Kidney tubule cell (primary cell): ENCODE data around the gene CPNE7.
"Not testable (repeated sequence)": the region's sequence is repeated elsewhere in the genome, so short reads cannot be mapped to it uniquely, and the experiment has no call there.

Experiments used
- DNase-seq: peaks from one replicate; pipeline ENCODE4 v3.0.0-alpha.2; 2018; ENCODE audit warnings: low spot score

The CPNE7 gene

GRCh38 chr16:89565506-89566372, 9.8 kb upstream of the CPNE7 start:
- DNase-seq, result peak; percentile 80

- no peak for DNase-seq
Measured at GRCh38 chr16:89567656-89568594, 7.6 kb upstream of the CPNE7 start.

GRCh38 chr16:89569506-89570341, 5.8 kb upstream of the CPNE7 start:
- no peak for DNase-seq

- no peak for DNase-seq
Measured at GRCh38 chr16:89570342-89570923, 5.1 kb upstream of the CPNE7 start.

GRCh38 chr16:89570983-89571598, 4.5 kb upstream of the CPNE7 start:
- not testable (repeated sequence) for DNase-seq

- DNase-seq, result no peak
Measured at GRCh38 chr16:89571636-89572035, 3.9 kb upstream of the CPNE7 start.

GRCh38 chr16:89572073-89572484, 3.5 kb upstream of the CPNE7 start:
- no peak for DNase-seq

- no peak for DNase-seq
Measured at GRCh38 chr16:89572485-89573205, 2.9 kb upstream of the CPNE7 start.

GRCh38 chr16:89573826-89574680, 1.5 kb upstream of the CPNE7 start:
- DNase-seq, result no peak

- peak; percentile 68 for DNase-seq
Measured at GRCh38 chr16:89574681-89575246, 794 bp upstream of the CPNE7 start.

GRCh38 chr16:89576153-89577054, 846 bp downstream of the CPNE7 start:
- DNase-seq, result no peak

- no peak for DNase-seq
Measured at GRCh38 chr16:89577055-89577759, 1.6 kb downstream of the CPNE7 start.

GRCh38 chr16:89579351-89579750, 3.8 kb downstream of the CPNE7 start:
- DNase-seq, result no peak

- DNase-seq, result peak; percentile 97
Measured at GRCh38 chr16:89581045-89581695, 5.6 kb downstream of the CPNE7 start.

GRCh38 chr16:89581861-89582563, 6.5 kb downstream of the CPNE7 start:
- peak; percentile 84 for DNase-seq

- DNase-seq, result no peak
Measured at GRCh38 chr16:89582614-89583196, 7.1 kb downstream of the CPNE7 start.
